HuH-7.5 (cell line): ENCODE results near the gene NTRK3.

Source experiments
- DNase-seq: peaks from one replicate; pipeline ENCODE4 v3.0.0; 2011; ENCODE audit warnings: low spot score

Gene NTRK3

GRCh38 chr15:87939848-87940457 is 316.6 kb downstream of the NTRK3 start:
- DNase-seq: no peak

DNA sequence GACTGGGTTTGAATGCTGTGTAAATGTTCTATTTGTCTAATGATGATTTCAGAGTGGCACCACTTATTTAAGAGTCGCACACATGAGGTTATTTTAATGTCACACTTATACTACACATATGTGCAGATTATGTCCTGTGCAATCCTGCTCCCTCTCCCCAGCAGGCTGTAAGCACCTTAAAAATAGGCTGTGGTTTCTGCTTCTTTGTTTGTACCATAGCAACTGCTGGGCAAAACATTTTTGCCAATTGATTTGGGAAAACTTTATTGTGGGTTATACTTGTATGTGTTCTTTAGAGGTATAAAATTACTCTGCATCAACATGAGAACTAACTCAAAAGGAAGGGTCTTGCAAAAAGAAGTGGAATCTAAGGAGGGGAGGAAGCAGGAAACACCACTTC is 318.5 kb downstream of the NTRK3 start:
- DNase-seq: no peak

GRCh38 chr15:87935583-87935982 is 321.0 kb downstream of the NTRK3 start:
- no peak for DNase-seq

DNA sequence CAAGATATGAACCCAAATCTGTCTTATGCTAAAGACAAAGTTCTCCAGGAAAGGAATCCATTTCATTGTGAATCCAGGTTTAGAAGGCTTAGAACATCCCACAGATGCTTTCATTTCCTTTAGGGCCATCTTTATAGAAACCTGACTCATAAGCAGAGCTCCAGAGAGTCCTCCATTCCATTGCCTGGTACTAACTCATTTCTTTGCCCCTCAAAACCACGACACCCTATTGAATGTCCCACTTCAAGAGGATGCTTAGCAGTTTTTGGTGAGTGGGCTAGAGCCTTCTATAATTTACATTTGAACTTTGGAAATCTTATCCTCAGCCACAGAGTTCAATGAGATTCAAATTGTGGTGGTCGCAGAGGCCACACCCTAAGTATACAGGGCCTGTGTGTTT is 325.0 kb downstream of the NTRK3 start:
- no peak for DNase-seq

GRCh38 chr15:87930457-87930856 is 326.1 kb downstream of the NTRK3 start:
- no peak for DNase-seq

- DNase-seq: no peak
Observed at GRCh38 chr15:87929841-87930240, 326.7 kb downstream of the NTRK3 start.

- DNase-seq: no peak
Observed at GRCh38 chr15:87924433-87924832, 332.1 kb downstream of the NTRK3 start.

GRCh38 chr15:87919064-87919463 is 337.5 kb downstream of the NTRK3 start:
- no peak for DNase-seq

- DNase-seq: no peak
Observed at GRCh38 chr15:87917480-87917879, 339.1 kb downstream of the NTRK3 start.

DNA sequence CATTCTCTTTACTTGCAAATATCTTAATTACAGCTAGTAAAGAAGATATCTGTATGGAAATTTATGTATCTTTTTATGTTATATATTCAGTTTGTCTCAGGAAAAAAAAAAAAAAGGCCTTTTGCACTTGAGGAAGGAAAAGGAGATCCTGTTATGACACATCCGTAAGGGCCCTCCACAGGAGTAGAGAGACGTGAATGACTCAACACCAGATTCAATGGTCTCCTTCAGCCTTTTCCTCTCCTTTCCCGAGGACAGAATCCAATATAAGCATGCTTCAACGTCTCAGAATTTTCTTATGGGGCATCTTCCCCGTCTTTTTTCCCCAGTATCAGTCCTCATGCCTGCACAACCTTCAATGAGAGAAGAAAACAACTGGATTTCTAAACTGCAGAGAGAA is 340.3 kb downstream of the NTRK3 start:
- no peak for DNase-seq

DNA sequence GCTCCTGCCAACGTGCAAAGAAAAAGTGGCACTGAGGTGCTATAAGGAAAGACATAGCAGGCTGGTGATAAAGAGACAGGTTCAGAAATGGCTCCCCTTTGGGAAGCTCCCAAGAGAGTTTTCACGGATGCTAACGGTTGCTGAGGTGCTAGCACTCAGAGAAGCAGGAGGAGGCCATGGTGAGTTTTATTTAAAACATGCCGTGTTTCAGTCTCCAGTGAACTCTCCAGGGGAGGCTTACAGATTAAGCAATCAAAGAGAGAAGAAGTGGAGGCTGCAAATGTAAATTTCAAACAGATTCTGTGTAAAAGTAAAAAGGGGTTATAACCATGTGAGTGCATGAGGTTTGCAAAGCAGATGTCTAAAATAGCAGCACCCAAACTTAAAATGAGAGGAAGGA is 346.2 kb downstream of the NTRK3 start:
- DNase-seq: no peak

- DNase-seq: no peak
Observed at GRCh38 chr15:87907676-87908446, 348.7 kb downstream of the NTRK3 start.

- no peak for DNase-seq
Observed at GRCh38 chr15:87906444-87906843, 350.1 kb downstream of the NTRK3 start.

DNA sequence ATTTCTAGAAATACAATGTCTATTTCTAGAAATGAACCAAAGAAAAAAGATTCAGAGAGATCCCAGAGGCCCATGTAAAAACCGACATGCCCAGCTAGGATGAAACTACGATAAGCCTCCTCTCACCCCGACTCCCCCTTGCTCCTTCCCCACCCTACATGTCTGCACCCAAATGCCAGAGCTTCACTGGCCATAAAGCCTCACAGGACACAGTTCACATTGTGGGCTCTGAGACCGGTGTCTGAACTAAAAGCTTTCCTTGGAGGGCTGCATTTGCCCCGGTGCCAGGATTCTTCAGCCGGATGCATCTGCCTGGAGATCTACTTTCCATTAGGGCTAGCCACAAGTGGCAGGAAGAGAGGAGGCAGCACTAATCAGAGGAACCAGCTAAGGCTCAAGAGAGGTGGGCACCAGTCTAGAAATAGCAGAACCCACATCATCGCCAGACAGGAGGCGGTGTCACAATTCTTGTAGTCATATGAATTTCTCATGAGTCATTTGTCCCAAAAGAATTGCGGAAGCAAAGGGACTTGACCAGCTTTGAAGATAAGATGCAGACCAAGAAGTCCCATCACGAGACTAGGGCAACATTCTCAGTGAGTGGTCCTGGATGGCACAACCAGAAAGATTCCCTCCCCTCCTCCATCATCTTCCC is 353.6 kb downstream of the NTRK3 start:
- DNase-seq: no peak

- no peak for DNase-seq
Observed at GRCh38 chr15:87901926-87902690, 354.4 kb downstream of the NTRK3 start.

DNA sequence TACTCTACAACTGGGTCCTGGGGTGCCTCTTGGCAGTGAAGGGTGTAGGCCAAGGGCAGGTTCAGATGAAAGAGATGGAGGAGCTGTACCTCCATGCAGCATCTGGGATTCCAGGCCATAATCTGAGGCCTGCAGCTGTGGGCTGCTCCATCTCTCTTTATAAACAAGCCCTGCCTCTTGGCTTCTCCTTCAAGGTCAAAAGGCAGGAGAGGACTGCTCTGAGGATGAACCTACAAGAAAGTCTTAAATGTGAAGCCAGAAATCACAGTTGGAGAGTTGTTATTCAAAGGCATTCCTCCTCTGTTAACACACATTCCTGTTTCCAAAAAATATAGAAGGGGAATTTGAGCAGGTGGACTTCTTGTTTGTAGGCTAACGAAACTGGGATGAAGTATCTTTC is 355.5 kb downstream of the NTRK3 start:
- no peak for DNase-seq

GRCh38 chr15:87896936-87897335 is 359.6 kb downstream of the NTRK3 start:
- no peak for DNase-seq

DNA sequence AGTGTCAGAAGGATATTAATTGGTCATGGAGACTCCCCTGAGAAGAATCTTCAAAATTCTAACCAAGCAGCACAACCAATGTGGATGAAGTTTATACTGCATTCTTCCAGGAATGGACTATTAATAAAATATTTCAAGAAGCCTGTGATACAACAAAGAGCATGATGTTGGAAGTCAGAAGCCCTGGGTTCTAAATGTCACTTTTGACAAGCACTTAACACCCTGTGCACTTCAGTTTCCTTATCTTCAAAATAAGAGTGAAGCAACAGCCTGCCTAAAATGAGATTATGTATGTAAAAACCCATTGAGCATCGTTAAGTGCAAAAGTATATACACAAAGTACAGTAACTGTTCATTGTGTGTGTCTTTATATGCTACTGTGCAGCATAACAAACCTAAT is 369.4 kb downstream of the NTRK3 start:
- DNase-seq: no peak

DNA sequence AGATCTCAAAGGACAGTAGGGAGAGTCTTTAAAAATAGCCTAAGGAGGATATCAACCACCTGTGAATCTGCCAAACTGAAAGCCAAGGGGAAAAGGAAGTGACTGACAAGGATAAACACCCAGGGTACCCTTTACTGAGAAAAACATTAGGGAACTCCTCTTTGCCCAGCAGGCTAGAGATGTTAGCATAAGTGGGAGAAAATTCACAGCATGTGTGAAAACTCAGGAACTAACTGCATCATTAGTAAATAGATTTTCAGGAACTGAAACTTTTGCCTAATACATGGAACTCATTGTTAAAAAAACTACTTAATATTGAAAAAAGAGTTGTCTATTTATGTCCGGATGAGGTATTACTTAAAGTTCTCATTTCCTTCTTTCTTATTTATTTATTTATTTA is 375.5 kb downstream of the NTRK3 start:
- no peak for DNase-seq

GRCh38 chr15:87877822-87878542 is 378.6 kb downstream of the NTRK3 start:
- no peak for DNase-seq

DNA sequence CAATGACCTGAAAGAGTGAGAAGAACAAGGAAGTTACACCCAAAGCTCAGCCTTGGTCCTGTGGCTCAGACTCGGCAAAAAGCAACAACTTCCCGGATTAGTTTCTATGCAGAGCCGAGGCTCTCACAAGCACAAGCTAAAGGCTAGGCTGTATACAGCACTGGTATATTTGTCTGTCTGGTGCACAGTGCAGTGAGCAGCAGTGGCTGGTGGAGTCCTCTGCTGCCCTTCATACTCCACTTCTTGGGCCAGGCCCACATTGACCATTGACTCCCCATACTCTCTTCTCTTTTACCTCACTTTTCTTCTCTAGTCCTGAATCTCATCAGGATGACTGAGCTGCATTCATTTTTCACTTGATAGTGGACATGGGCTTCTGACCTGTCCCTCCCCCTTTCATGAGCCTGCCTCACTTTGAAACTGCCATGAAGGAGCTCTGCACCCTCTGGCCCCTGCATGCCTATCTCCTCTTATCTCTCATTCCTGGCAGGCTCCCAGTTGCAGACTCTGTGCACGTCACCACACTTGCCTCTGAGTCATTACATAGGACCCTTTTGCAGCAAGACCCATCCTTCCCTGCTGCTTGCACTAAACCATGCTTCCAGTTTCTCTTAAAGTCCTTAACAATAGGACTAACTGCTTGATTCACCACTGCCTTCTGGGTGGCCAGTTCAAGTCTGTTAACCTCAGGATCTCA is 379.3 kb downstream of the NTRK3 start:
- no peak for DNase-seq
